ENCODE data around the gene EDEM2. TPM values are rescaled to one million over a fixed set of nuclear protein-coding genes. Genes with fewer than 3 reads are reported as not detected.
A peak's percentile ranks its signal among the peaks of the same experiment; 100 is the strongest.

Gene EDEM2
- total RNA-seq, 1 experiment from 2014 or later, result 24.9 TPM

- peak overlapping the region; percentile 91 for H3K4me3 ChIP-seq (ENCODE audit: low read length)
- H3K27me3 ChIP-seq (ENCODE audit: low read length), result no peaks in the 10 kb centered on the region
- H3K9ac ChIP-seq (ENCODE audit: low read length), result peak overlapping the region; percentile 74
- H3K79me2 ChIP-seq (ENCODE audit: low read length), result peaks cover 9% of the 10 kb centered on the region
- H2AFZ ChIP-seq (ENCODE audit: low read length), result peak overlapping the region; percentile 46
- H3K4me1 ChIP-seq (ENCODE audit: low read length), result peaks cover 28% of the 10 kb centered on the region
- H3K9me3 ChIP-seq (ENCODE audit: low read length), result no peaks in the 10 kb centered on the region
- H3K27ac ChIP-seq (ENCODE audit: low read length), result 0 out of 2 replicates have a peak overlapping the region, but pooled peaks have one; percentile 14
- H4K20me1 ChIP-seq (ENCODE audit: insufficient read depth, low read depth, low read length), result no peaks in the 10 kb centered on the region
- H3K4me2 ChIP-seq (ENCODE audit: low read depth, low read length, poor library complexity, severe bottlenecking), result peak overlapping the region; percentile 86
- H3K9me2 ChIP-seq (replicated peaks; ENCODE audit: insufficient read depth, low read length), result no peaks in the 10 kb centered on the region
- peak; percentile 56 for DNase-seq
- 0 out of 2 replicates have a peak, but pooled peaks cover 4% of the 10 kb centered on the region for H3K36me3 ChIP-seq (ENCODE audit: insufficient read depth, low read length)
Measured at GRCh38 chr20:35146299-35146919, 727 bp downstream of the EDEM2 start.

GRCh38 chr20:35145141-35145564, 2.0 kb downstream of the EDEM2 start:
- Histone ChIP-seq H3K4me1 (ENCODE audit: low read length) (peaks cover 28% of the 10 kb centered on the region), H2AFZ (ENCODE audit: low read length) (0 out of 2 replicates have a peak overlapping the region, but pooled peaks have one; percentile 11), H3K36me3 (ENCODE audit: insufficient read depth, low read length) (0 out of 2 replicates have a peak, but pooled peaks cover 4% of the 10 kb centered on the region), H3K79me2 (ENCODE audit: low read length) (peaks cover 9% of the 10 kb centered on the region), H3K27me3 (ENCODE audit: low read length) (no peaks in the 10 kb centered on the region), H3K9ac (ENCODE audit: low read length) (peak overlapping the region; percentile 48), H4K20me1 (ENCODE audit: insufficient read depth, low read depth, low read length) (no peaks in the 10 kb centered on the region), H3K9me2 (replicated peaks; ENCODE audit: insufficient read depth, low read length) (no peaks in the 10 kb centered on the region), H3K27ac (ENCODE audit: low read length) (peak overlapping the region; percentile 84), H3K4me2 (ENCODE audit: low read depth, low read length, poor library complexity, severe bottlenecking) (peak overlapping the region; percentile 63), H3K9me3 (ENCODE audit: low read length) (no peaks in the 10 kb centered on the region), H3K4me3 (ENCODE audit: low read length) (peak overlapping the region; percentile 26)
- DNase-seq, result peak; percentile 79

- no peaks in the 10 kb centered on the region for H4K20me1 ChIP-seq (ENCODE audit: insufficient read depth, low read depth, low read length)
- peak overlapping the region; percentile 48 for H3K9ac ChIP-seq (ENCODE audit: low read length)
- H3K4me3 ChIP-seq (ENCODE audit: low read length), result peak overlapping the region; percentile 26
- H3K9me3 ChIP-seq (ENCODE audit: low read length), result no peaks in the 10 kb centered on the region
- 0 out of 2 replicates have a peak, but pooled peaks cover 4% of the 10 kb centered on the region for H3K36me3 ChIP-seq (ENCODE audit: insufficient read depth, low read length)
- H2AFZ ChIP-seq (ENCODE audit: low read length), result 0 out of 2 replicates have a peak overlapping the region, but pooled peaks have one; percentile 11
- H3K9me2 ChIP-seq (replicated peaks; ENCODE audit: insufficient read depth, low read length), result no peaks in the 10 kb centered on the region
- DNase-seq, result peak; percentile 79
- peak overlapping the region; percentile 63 for H3K4me2 ChIP-seq (ENCODE audit: low read depth, low read length, poor library complexity, severe bottlenecking)
- H3K79me2 ChIP-seq (ENCODE audit: low read length), result peaks cover 9% of the 10 kb centered on the region
- peak overlapping the region; percentile 84 for H3K27ac ChIP-seq (ENCODE audit: low read length)
- no peaks in the 10 kb centered on the region for H3K27me3 ChIP-seq (ENCODE audit: low read length)
- H3K4me1 ChIP-seq (ENCODE audit: low read length), result peaks cover 28% of the 10 kb centered on the region
Measured at GRCh38 chr20:35144694-35145093, 2.4 kb downstream of the EDEM2 start.

- Histone ChIP-seq H3K4me3 (ENCODE audit: low read length) (no peak overlapping the region), H2AFZ (ENCODE audit: low read length) (no peak overlapping the region), H3K9me2 (replicated peaks; ENCODE audit: insufficient read depth, low read length) (no peaks in the 10 kb centered on the region), H3K27ac (ENCODE audit: low read length) (no peak overlapping the region), H4K20me1 (ENCODE audit: insufficient read depth, low read depth, low read length) (no peaks in the 10 kb centered on the region), H3K79me2 (ENCODE audit: low read length) (no peaks in the 10 kb centered on the region), H3K4me2 (ENCODE audit: low read depth, low read length, poor library complexity, severe bottlenecking) (no peak overlapping the region), H3K9me3 (ENCODE audit: low read length) (no peaks in the 10 kb centered on the region), H3K36me3 (ENCODE audit: insufficient read depth, low read length) (peaks cover 6% of the 10 kb centered on the region), H3K27me3 (ENCODE audit: low read length) (no peaks in the 10 kb centered on the region), H3K4me1 (ENCODE audit: low read length) (no peaks in the 10 kb centered on the region), H3K9ac (ENCODE audit: low read length) (no peak overlapping the region)
- no peak for DNase-seq
Measured at GRCh38 chr20:35135867-35136586, 11.1 kb downstream of the EDEM2 start.

- no peaks in the 10 kb centered on the region for H3K79me2 ChIP-seq (ENCODE audit: low read length)
- DNase-seq, result no peak
- H3K4me2 ChIP-seq (ENCODE audit: low read depth, low read length, poor library complexity, severe bottlenecking), result no peak overlapping the region
- no peak overlapping the region for H3K4me3 ChIP-seq (ENCODE audit: low read length)
- no peak overlapping the region for H2AFZ ChIP-seq (ENCODE audit: low read length)
- H3K9me2 ChIP-seq (replicated peaks; ENCODE audit: insufficient read depth, low read length), result no peaks in the 10 kb centered on the region
- no peaks in the 10 kb centered on the region for H3K9me3 ChIP-seq (ENCODE audit: low read length)
- H3K36me3 ChIP-seq (ENCODE audit: insufficient read depth, low read length), result peaks cover 11% of the 10 kb centered on the region
- no peaks in the 10 kb centered on the region for H4K20me1 ChIP-seq (ENCODE audit: insufficient read depth, low read depth, low read length)
- H3K27ac ChIP-seq (ENCODE audit: low read length), result no peak overlapping the region
- H3K9ac ChIP-seq (ENCODE audit: low read length), result no peak overlapping the region
- H3K4me1 ChIP-seq (ENCODE audit: low read length), result no peaks in the 10 kb centered on the region
- H3K27me3 ChIP-seq (ENCODE audit: low read length), result no peaks in the 10 kb centered on the region
Measured at GRCh38 chr20:35134880-35135279, 12.3 kb downstream of the EDEM2 start.

GRCh38 chr20:35134472-35134871, 12.7 kb downstream of the EDEM2 start:
- Histone ChIP-seq H3K9me2 (replicated peaks; ENCODE audit: insufficient read depth, low read length) (no peaks in the 10 kb centered on the region), H3K27ac (ENCODE audit: low read length) (no peak overlapping the region), H3K27me3 (ENCODE audit: low read length) (no peaks in the 10 kb centered on the region), H3K4me3 (ENCODE audit: low read length) (no peak overlapping the region), H3K9ac (ENCODE audit: low read length) (no peak overlapping the region), H3K9me3 (ENCODE audit: low read length) (no peaks in the 10 kb centered on the region), H2AFZ (ENCODE audit: low read length) (no peak overlapping the region), H4K20me1 (ENCODE audit: insufficient read depth, low read depth, low read length) (no peaks in the 10 kb centered on the region), H3K79me2 (ENCODE audit: low read length) (no peaks in the 10 kb centered on the region), H3K36me3 (ENCODE audit: insufficient read depth, low read length) (peaks cover 11% of the 10 kb centered on the region), H3K4me1 (ENCODE audit: low read length) (no peaks in the 10 kb centered on the region), H3K4me2 (ENCODE audit: low read depth, low read length, poor library complexity, severe bottlenecking) (no peak overlapping the region)
- no peak for DNase-seq

- Histone ChIP-seq H3K4me3 (ENCODE audit: low read length) (no peak overlapping the region), H3K36me3 (ENCODE audit: insufficient read depth, low read length) (peaks cover 11% of the 10 kb centered on the region), H3K4me2 (ENCODE audit: low read depth, low read length, poor library complexity, severe bottlenecking) (no peak overlapping the region), H3K79me2 (ENCODE audit: low read length) (no peaks in the 10 kb centered on the region), H3K27me3 (ENCODE audit: low read length) (no peaks in the 10 kb centered on the region), H3K9me2 (replicated peaks; ENCODE audit: insufficient read depth, low read length) (no peaks in the 10 kb centered on the region), H2AFZ (ENCODE audit: low read length) (no peak overlapping the region), H4K20me1 (ENCODE audit: insufficient read depth, low read depth, low read length) (no peaks in the 10 kb centered on the region), H3K4me1 (ENCODE audit: low read length) (no peaks in the 10 kb centered on the region), H3K9me3 (ENCODE audit: low read length) (no peaks in the 10 kb centered on the region), H3K9ac (ENCODE audit: low read length) (no peak overlapping the region), H3K27ac (ENCODE audit: low read length) (no peak overlapping the region)
- DNase-seq, result no peak
Measured at GRCh38 chr20:35133735-35134134, 13.4 kb downstream of the EDEM2 start.

GRCh38 chr20:35133031-35133430, 14.1 kb downstream of the EDEM2 start:
- Histone ChIP-seq H3K36me3 (ENCODE audit: insufficient read depth, low read length) (peaks cover 10% of the 10 kb centered on the region), H3K4me1 (ENCODE audit: low read length) (no peaks in the 10 kb centered on the region), H3K27ac (ENCODE audit: low read length) (no peak overlapping the region), H3K9me3 (ENCODE audit: low read length) (no peaks in the 10 kb centered on the region), H4K20me1 (ENCODE audit: insufficient read depth, low read depth, low read length) (no peaks in the 10 kb centered on the region), H3K9me2 (replicated peaks; ENCODE audit: insufficient read depth, low read length) (no peaks in the 10 kb centered on the region), H2AFZ (ENCODE audit: low read length) (no peak overlapping the region), H3K9ac (ENCODE audit: low read length) (no peak overlapping the region), H3K4me3 (ENCODE audit: low read length) (no peak overlapping the region), H3K79me2 (ENCODE audit: low read length) (no peaks in the 10 kb centered on the region), H3K27me3 (ENCODE audit: low read length) (no peaks in the 10 kb centered on the region), H3K4me2 (ENCODE audit: low read depth, low read length, poor library complexity, severe bottlenecking) (no peak overlapping the region)
- DNase-seq, result no peak

Measured in Karpas-422 (cell line).